ENCODE data around the gene ZFP30. TPM values are rescaled to one million over a fixed set of nuclear protein-coding genes. Genes with fewer than 3 reads are reported as not detected.

ZFP30 gene
- total and polyA plus RNA-seq, 2 of the 13 experiments (the other 11 are each of a cell fraction or from before 2014, with no cell fraction given), result 3.4 to 19.2 TPM

DNA sequence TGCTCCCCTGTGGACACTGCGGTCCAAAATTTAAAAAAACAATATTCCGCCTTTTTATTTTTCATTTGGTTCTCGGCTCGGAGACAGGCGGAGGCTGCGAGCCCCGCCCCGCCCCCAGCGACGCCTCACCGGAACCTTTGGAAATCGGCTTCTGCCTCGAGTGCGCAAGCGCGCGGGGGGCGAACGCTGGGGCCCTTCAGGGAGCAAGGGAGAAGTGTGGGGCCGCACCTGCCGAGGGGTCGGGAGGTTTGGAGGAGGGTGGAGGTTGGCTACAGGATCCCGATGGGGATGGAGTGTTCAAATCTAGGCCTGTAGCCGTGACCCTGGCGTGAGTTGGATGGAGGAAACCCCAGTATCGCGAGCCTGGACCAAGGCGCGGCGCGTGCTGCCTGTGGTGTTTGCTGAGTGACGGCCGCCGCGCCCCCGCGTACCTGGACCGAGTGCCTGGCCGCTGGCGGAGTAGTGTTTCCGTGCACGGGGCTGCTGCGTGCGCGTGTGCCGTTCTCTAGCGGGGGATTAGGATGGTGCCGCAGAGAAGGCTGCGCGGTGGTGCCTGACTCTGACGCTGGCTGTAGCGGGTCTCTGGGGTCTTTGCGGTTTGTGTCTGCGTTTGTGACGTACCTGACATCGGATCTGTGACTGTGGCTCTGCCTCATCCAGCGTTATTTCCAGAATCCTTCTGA, 565 bp upstream of the ZFP30 start (continued):
- TF ChIP-seq, protein P1, sequence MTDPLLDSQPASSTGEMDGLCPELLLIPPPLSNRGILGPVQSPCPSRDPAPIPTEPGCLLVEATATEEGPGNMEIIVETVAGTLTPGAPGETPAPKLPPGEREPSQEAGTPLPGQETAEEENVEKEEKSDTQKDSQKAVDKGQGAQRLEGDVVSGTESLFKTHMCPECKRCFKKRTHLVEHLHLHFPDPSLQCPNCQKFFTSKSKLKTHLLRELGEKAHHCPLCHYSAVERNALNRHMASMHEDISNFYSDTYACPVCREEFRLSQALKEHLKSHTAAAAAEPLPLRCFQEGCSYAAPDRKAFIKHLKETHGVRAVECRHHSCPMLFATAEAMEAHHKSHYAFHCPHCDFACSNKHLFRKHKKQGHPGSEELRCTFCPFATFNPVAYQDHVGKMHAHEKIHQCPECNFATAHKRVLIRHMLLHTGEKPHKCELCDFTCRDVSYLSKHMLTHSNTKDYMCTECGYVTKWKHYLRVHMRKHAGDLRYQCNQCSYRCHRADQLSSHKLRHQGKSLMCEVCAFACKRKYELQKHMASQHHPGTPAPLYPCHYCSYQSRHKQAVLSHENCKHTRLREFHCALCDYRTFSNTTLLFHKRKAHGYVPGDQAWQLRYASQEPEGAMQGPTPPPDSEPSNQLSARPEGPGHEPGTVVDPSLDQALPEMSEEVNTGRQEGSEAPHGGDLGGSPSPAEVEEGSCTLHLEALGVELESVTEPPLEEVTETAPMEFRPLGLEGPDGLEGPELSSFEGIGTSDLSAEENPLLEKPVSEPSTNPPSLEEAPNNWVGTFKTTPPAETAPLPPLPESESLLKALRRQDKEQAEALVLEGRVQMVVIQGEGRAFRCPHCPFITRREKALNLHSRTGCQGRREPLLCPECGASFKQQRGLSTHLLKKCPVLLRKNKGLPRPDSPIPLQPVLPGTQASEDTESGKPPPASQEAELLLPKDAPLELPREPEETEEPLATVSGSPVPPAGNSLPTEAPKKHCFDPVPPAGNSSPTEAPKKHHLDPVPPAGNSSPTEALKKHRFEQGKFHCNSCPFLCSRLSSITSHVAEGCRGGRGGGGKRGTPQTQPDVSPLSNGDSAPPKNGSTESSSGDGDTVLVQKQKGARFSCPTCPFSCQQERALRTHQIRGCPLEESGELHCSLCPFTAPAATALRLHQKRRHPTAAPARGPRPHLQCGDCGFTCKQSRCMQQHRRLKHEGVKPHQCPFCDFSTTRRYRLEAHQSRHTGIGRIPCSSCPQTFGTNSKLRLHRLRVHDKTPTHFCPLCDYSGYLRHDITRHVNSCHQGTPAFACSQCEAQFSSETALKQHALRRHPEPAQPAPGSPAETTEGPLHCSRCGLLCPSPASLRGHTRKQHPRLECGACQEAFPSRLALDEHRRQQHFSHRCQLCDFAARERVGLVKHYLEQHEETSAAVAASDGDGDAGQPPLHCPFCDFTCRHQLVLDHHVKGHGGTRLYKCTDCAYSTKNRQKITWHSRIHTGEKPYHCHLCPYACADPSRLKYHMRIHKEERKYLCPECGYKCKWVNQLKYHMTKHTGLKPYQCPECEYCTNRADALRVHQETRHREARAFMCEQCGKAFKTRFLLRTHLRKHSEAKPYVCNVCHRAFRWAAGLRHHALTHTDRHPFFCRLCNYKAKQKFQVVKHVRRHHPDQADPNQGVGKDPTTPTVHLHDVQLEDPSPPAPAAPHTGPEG (CRISPR knock-in tag; IDR thresholded peaks at IDR 0.05), result no peak
- TF ChIP-seq KDM5B (CRISPR knock-in tag; IDR thresholded peaks at IDR 0.05; ENCODE audit: borderline replicate concordance) (peak; percentile 87; the same call in 1 of the 2 replicates), TSC22D2 (CRISPR knock-in tag; IDR thresholded peaks at IDR 0.05; ENCODE audit: borderline replicate concordance) (no peak), ZNF549 (CRISPR knock-in tag; IDR thresholded peaks at IDR 0.05) (no peak), ZNF569 (CRISPR knock-in tag; IDR thresholded peaks at IDR 0.05; ENCODE audit: borderline replicate concordance) (no peak), RAD21 (CRISPR knock-in tag; IDR thresholded peaks at IDR 0.05) (no peak), SMYD3 (CRISPR knock-in tag; IDR thresholded peaks at IDR 0.05) (no peak; the same call in 1 of the 2 replicates), RFX3 (CRISPR knock-in tag; IDR thresholded peaks at IDR 0.05) (no peak), SALL1 (CRISPR knock-in tag; IDR thresholded peaks at IDR 0.05) (peak; percentile 90), HDAC1 (CRISPR knock-in tag; IDR thresholded peaks at IDR 0.05) (peak; percentile 74), HNRNPUL1 (IDR thresholded peaks at IDR 0.05; ENCODE audit: low read depth, low read length) (no peak), ZNF460 (CRISPR knock-in tag; IDR thresholded peaks at IDR 0.05; ENCODE audit: borderline replicate concordance) (no peak; the same call in 1 of the 2 replicates), MAZ (IDR thresholded peaks at IDR 0.05; ENCODE audit: borderline replicate concordance, low read depth, low read length) (peak; percentile 74; the same call in 1 of the 2 replicates), MAZ (CRISPR knock-in tag; IDR thresholded peaks at IDR 0.05; ENCODE audit: low read depth) (peak; percentile 90), ZNF563 (CRISPR knock-in tag; IDR thresholded peaks at IDR 0.05) (peak; percentile 25; the same call in 1 of the 2 replicates), REPIN1 (CRISPR knock-in tag; IDR thresholded peaks at IDR 0.05; ENCODE audit: borderline replicate concordance, low read depth) (peak; percentile 18; the same call in 1 of the 2 replicates), ZMYM2 (CRISPR knock-in tag; IDR thresholded peaks at IDR 0.05) (peak; percentile 94)
- TF ChIP-seq, protein P2, sequence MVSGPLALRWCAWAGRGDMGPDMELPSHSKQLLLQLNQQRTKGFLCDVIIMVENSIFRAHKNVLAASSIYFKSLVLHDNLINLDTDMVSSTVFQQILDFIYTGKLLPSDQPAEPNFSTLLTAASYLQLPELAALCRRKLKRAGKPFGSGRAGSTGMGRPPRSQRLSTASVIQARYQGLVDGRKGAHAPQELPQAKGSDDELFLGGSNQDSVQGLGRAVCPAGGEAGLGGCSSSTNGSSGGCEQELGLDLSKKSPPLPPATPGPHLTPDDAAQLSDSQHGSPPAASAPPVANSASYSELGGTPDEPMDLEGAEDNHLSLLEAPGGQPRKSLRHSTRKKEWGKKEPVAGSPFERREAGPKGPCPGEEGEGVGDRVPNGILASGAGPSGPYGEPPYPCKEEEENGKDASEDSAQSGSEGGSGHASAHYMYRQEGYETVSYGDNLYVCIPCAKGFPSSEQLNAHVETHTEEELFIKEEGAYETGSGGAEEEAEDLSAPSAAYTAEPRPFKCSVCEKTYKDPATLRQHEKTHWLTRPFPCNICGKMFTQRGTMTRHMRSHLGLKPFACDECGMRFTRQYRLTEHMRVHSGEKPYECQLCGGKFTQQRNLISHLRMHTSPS (CRISPR knock-in tag; IDR thresholded peaks at IDR 0.05; ENCODE audit: low read depth), result no peak
- TF ChIP-seq, protein P3, sequence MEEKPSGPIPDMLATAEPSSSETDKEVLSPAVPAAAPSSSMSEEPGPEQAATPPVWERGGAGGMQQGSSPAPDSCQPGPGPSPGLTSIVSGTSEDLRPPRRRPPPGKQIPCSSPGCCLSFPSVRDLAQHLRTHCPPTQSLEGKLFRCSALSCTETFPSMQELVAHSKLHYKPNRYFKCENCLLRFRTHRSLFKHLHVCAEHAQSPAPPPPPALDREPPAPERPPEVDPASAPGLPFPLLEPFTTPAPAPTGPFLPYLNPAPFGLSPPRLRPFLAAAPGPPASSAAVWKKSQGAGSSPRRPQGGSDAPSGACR (CRISPR knock-in tag; IDR thresholded peaks at IDR 0.05), result peak; percentile 94; the same call in 1 of the 2 replicates
- TF ChIP-seq, protein P4, sequence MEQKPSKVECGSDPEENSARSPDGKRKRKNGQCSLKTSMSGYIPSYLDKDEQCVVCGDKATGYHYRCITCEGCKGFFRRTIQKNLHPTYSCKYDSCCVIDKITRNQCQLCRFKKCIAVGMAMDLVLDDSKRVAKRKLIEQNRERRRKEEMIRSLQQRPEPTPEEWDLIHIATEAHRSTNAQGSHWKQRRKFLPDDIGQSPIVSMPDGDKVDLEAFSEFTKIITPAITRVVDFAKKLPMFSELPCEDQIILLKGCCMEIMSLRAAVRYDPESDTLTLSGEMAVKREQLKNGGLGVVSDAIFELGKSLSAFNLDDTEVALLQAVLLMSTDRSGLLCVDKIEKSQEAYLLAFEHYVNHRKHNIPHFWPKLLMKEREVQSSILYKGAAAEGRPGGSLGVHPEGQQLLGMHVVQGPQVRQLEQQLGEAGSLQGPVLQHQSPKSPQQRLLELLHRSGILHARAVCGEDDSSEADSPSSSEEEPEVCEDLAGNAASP (CRISPR knock-in tag; IDR thresholded peaks at IDR 0.05; ENCODE audit: borderline replicate concordance), result no peak
